Tibial nerve (tissue), 3 donors: ENCODE data around the gene CSNK2A1.

Source experiments
- POLR2A ChIP-seq, 2 donors: fragments of 450-650 bp; IDR thresholded peaks; one replicate each; pipeline ENCODE4 v1.6.1; 2017; ENCODE audit warnings: antibody characterized with exemption in 2 of 2, mild to moderate bottlenecking in 2 of 2, moderate library complexity in 2 of 2
- TF ChIP-seq, protein P1 (sequence below), 5 experiments: fragments of 200-600 bp in 3 of 5; fragments of 450-650 bp in 2 of 5; sonication (generic) in 3 of 5; IDR thresholded peaks; one replicate each; pipeline ENCODE4 v1.5.1; 2016 to 2019; ENCODE audit warnings: antibody characterized with exemption in 5 of 5, mild to moderate bottlenecking in 3 of 5, moderate library complexity in 2 of 5

DNA sequence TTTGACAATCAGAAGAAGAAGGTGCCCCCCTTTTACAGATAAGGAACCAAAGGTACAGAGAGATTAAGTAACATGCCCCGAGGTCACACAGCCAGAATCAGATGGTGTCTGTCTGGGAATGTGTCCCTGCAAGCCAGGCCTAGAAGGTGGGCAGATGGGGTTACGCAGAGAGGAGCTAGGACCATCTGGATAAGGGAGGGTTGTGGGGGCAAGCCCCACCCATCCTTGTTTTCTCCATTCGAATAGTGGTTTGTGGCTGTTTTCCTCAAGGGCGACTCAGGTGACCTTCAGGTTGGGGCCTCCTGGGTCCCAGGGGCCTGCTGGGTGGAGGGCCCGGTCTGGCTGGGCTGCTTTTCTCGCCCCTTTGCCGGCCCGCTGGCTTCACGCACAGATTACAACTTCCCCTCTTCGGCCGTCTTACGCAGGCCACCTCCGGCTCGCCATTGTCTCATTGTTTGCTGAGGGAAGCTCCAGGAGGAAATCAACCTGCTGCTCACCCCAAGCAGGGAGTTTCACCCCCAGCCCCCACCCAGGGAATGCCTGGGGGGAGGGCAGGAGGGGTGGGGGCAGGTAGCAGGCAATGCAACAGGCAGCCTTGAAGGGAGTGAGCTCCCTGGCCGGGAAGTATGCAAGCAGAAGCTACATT, 30.8 kb upstream of the CSNK2A1 start:
- TF ChIP-seq, protein P1, sequence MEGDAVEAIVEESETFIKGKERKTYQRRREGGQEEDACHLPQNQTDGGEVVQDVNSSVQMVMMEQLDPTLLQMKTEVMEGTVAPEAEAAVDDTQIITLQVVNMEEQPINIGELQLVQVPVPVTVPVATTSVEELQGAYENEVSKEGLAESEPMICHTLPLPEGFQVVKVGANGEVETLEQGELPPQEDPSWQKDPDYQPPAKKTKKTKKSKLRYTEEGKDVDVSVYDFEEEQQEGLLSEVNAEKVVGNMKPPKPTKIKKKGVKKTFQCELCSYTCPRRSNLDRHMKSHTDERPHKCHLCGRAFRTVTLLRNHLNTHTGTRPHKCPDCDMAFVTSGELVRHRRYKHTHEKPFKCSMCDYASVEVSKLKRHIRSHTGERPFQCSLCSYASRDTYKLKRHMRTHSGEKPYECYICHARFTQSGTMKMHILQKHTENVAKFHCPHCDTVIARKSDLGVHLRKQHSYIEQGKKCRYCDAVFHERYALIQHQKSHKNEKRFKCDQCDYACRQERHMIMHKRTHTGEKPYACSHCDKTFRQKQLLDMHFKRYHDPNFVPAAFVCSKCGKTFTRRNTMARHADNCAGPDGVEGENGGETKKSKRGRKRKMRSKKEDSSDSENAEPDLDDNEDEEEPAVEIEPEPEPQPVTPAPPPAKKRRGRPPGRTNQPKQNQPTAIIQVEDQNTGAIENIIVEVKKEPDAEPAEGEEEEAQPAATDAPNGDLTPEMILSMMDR (IDR thresholded peaks at IDR 0.05), result no peak
- TF ChIP-seq POLR2A (IDR thresholded peaks at IDR 0.05), result no peak
